BE2C (cell line): ENCODE data around the gene CSNK1E.

Experiments used
- DNase-seq: peaks from one replicate; pipeline ENCODE4 v3.0.0-alpha.2; 2020
- H3K27me3 ChIP-seq: fragments of 250-450 bp; sonication (Bioruptor Pico); 2 replicates; pipeline ENCODE4 v1.5.1; 2020; ENCODE audit warnings: mild to moderate bottlenecking
- H3K36me3 ChIP-seq: fragments of 250-450 bp; sonication (Bioruptor Pico); 2 replicates; pipeline ENCODE4 v1.5.1; 2020; ENCODE audit warnings: mild to moderate bottlenecking
- H3K4me1 ChIP-seq: fragments of 250-450 bp; sonication (Bioruptor Pico); 2 replicates; pipeline ENCODE4 v1.5.1; 2020
- H3K4me3 ChIP-seq: 2 replicates; pipeline ENCODE4 v1.5.1; 2011; ENCODE audit warnings: low read depth, low read length
- H3K9me3 ChIP-seq: fragments of 250-450 bp; sonication (Bioruptor Pico); 2 replicates; pipeline ENCODE4 v1.5.1; 2020
- CTCF ChIP-seq: IDR thresholded peaks from 2 replicates; pipeline ENCODE4 v1.5.1; 2012; ENCODE audit warnings: mild to moderate bottlenecking, low read depth, low read length

CSNK1E gene

GRCh38 chr22:38314051-38314932 is 2.9 kb downstream of the CSNK1E start:
- H3K9me3 ChIP-seq, result no peaks in the 10 kb centered on the region
- H3K27me3 ChIP-seq, result no peaks in the 10 kb centered on the region
- peaks cover 22% of the 10 kb centered on the region for H3K4me1 ChIP-seq
- peak overlapping the region; percentile 74 for H3K4me3 ChIP-seq
- peaks cover 56% of the 10 kb centered on the region for H3K36me3 ChIP-seq
- DNase-seq, result no peak
- TF ChIP-seq CTCF, result no peak

- no peak for TF ChIP-seq CTCF
- H3K9me3 ChIP-seq, result no peaks in the 10 kb centered on the region
- H3K4me3 ChIP-seq, result no peak overlapping the region
- H3K27me3 ChIP-seq, result no peaks in the 10 kb centered on the region
- H3K4me1 ChIP-seq, result peaks cover 25% of the 10 kb centered on the region
- peaks cover 63% of the 10 kb centered on the region for H3K36me3 ChIP-seq
- no peak for DNase-seq
These were observed 3.8 kb downstream of the CSNK1E start for GRCh38 chr22:38313384-38313955.

GRCh38 chr22:38312261-38312800 is 4.9 kb downstream of the CSNK1E start:
- Histone ChIP-seq H3K27me3 (no peaks in the 10 kb centered on the region), H3K4me3 (no peak overlapping the region), H3K4me1 (peaks cover 15% of the 10 kb centered on the region), H3K36me3 (peaks cover 72% of the 10 kb centered on the region), H3K9me3 (no peaks in the 10 kb centered on the region)
- DNase-seq, result no peak
- TF ChIP-seq CTCF, result no peak

GRCh38 chr22:38311323-38311620 is 6.0 kb downstream of the CSNK1E start:
- H3K4me3 ChIP-seq, result no peak overlapping the region
- peaks cover 76% of the 10 kb centered on the region for H3K36me3 ChIP-seq
- no peak for TF ChIP-seq CTCF
- no peaks in the 10 kb centered on the region for H3K27me3 ChIP-seq
- DNase-seq, result no peak
- H3K9me3 ChIP-seq, result no peaks in the 10 kb centered on the region
- H3K4me1 ChIP-seq, result peaks cover 15% of the 10 kb centered on the region

GRCh38 chr22:38310518-38311322 is 6.5 kb downstream of the CSNK1E start:
- Histone ChIP-seq H3K36me3 (peaks cover 76% of the 10 kb centered on the region), H3K4me1 (peaks cover 15% of the 10 kb centered on the region), H3K4me3 (no peak overlapping the region)

More at GRCh38 chr22:38310518-38311322, 6.5 kb downstream of the CSNK1E start:
- H3K27me3 ChIP-seq, result no peaks in the 10 kb centered on the region
- peak; percentile 49 for DNase-seq
- no peak for TF ChIP-seq CTCF
- H3K9me3 ChIP-seq, result no peaks in the 10 kb centered on the region
